ENCODE measurements around the gene ZNF683. TPM values are rescaled to one million over a fixed set of nuclear protein-coding genes. Genes with fewer than 3 reads are reported as not detected.
A peak's percentile ranks its signal among the peaks of the same experiment; 100 is the strongest.

Gene ZNF683
- total and polyA plus RNA-seq, 10 of the 15 experiments (the other 5 are each of a cell fraction or from before 2014, with no cell fraction given), result not detected

- ChIA-PET RAD21 (ENCODE audit: unreplicated experiment) (interaction anchor here (0.6 to 2.3 kb wide), 9 partner anchors 12 to 209 kb away, joined by 3 to 24 read pairs (median 5); partner anchors contain the start of genes CD52, SH3BGRL3 and ZNF593), SMC1A (ENCODE audit: uncharacterized antibody, unreplicated experiment) (interaction anchor here (0.8 to 2.1 kb wide), 9 partner anchors 9 to 253 kb away, joined by 3 to 13 read pairs (median 4); no protein-coding TSS in a partner anchor), POLR2A (interaction anchor here (1.1 to 2.1 kb wide), 3 partner anchors 90 to 99 kb away, joined by 5 to 7 read pairs (median 5); partner anchors contain the start of gene SH3BGRL3), CTCF (interaction anchor here (1.0 to 5.4 kb wide), 11 partner anchors 9 to 410 kb away, joined by 3 to 31 read pairs (median 9); no protein-coding TSS in a partner anchor)
- WGBS (ENCODE audit: insufficient coverage, insufficient replicate concordance, low lambda C conversion rate, missing lambda C conversion rate), result 81% methylated on average over 3 of the region's 3 CpGs
- BruUV-seq (replicated peaks), result no TSS peak
- TF ChIP-seq ATF7 (IDR thresholded peaks at IDR 0.05; ENCODE audit: low read depth), result no peak
- TF ChIP-seq TARDBP (IDR thresholded peaks at IDR 0.05; ENCODE audit: borderline replicate concordance), result no peak
- TF ChIP-seq GATAD2B (conservative IDR thresholded peaks at IDR 0.05; ENCODE audit: low read depth), result no peak
- no peak for TF ChIP-seq ZZZ3 (IDR thresholded peaks at IDR 0.05; ENCODE audit: control insufficient read depth, insufficient read length, low read depth)
- TF ChIP-seq ZBTB11 (CRISPR knock-in tag; IDR thresholded peaks at IDR 0.05), result no peak
- TF ChIP-seq BCL3 (IDR thresholded peaks at IDR 0.05; ENCODE audit: borderline replicate concordance, insufficient read depth, low read depth, low read length, poor library complexity, severe bottlenecking), result no peak
- TF ChIP-seq HDGF (IDR thresholded peaks at IDR 0.05), result no peak
- H2AFZ ChIP-seq (ENCODE audit: control insufficient read depth, low read depth, low read length), result no peak overlapping the region
- no peaks in the 10 kb centered on the region for H3K9me3 ChIP-seq (replicated peaks; ENCODE audit: control insufficient read depth, insufficient read depth, low read length)
- H3K79me2 ChIP-seq (ENCODE audit: control insufficient read depth, insufficient read depth, low read length), result no peaks in the 10 kb centered on the region
- no peaks in the 10 kb centered on the region for H3K36me3 ChIP-seq (ENCODE audit: control insufficient read depth in 2 of 2, insufficient read depth in 2 of 2, low read length in 1 of 2)
- H3K4me3 ChIP-seq, result no peak overlapping the region
- H4K20me1 ChIP-seq (ENCODE audit: control insufficient read depth, insufficient read depth), result no peaks in the 10 kb centered on the region
- peak overlapping the region; percentile 82; the same call in 1 of the 2 replicates for H3K4me2 ChIP-seq (ENCODE audit: control insufficient read depth, insufficient read depth)
- H3K27ac ChIP-seq (ENCODE audit: control insufficient read depth, insufficient read depth), result no peak overlapping the region
- intact Hi-C loops (cut with micrococcal nuclease; ENCODE audit: unreplicated experiment) (no loop called here), in situ Hi-C loops (cut with MboI) (no loop called here)
- no peaks in the 10 kb centered on the region for H3K27me3 ChIP-seq (replicated peaks in 1 of 2; ENCODE audit: control insufficient read depth in 2 of 2, insufficient read depth in 2 of 2, low read length in 1 of 2)
- DNase-seq (ENCODE audit: low read depth, low spot score), result no peak
- no peak overlapping the region for H3K9ac ChIP-seq (ENCODE audit: control insufficient read depth, insufficient read depth, low read length)
- no peak for FAIRE-seq
- no peak for ATAC-seq
- H3K4me1 ChIP-seq (ENCODE audit: control insufficient read depth, insufficient read depth, low read length), result peaks cover 18% of the 10 kb centered on the region
Observed at GRCh38 chr1:26378879-26379251, 6.3 kb upstream of the ZNF683 start.
